Activated CD8-positive, alpha-beta memory T cell treated with anti-CD3 and anti-CD28 coated beads, Interleukin-2, amount 50 U/mL, for 24 hours (primary cell): ENCODE data around the gene IRF1.

Source experiments
- DNase-seq: peaks from one replicate; pipeline ENCODE4 v3.0.0-alpha.2; 2020; ENCODE audit errors: extremely low read depth

Gene IRF1

DNA sequence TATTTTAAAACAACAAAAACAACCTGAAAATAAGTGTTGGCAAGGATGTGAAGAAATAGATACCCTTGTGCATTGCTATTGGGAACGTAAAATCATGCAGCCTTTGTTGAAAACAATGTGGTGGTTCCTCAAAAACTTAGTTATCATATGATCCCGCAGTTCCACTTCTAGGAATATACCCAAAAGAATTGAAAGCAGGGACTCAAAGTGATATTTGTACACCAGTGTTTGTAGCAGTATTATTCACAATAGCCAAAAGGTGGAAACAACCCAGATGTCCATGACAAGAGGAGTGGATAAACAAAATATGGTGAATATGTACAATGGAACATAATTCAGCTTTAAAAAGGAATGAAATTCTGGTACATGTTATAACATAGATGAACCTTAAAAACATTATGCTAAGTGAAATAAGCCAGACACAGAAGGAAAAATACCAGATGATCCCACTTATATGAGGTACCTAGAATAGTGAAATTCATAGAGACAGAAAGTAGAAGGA lies 29.0 kb downstream of the IRF1 start:
- DNase-seq = no peak

DNA sequence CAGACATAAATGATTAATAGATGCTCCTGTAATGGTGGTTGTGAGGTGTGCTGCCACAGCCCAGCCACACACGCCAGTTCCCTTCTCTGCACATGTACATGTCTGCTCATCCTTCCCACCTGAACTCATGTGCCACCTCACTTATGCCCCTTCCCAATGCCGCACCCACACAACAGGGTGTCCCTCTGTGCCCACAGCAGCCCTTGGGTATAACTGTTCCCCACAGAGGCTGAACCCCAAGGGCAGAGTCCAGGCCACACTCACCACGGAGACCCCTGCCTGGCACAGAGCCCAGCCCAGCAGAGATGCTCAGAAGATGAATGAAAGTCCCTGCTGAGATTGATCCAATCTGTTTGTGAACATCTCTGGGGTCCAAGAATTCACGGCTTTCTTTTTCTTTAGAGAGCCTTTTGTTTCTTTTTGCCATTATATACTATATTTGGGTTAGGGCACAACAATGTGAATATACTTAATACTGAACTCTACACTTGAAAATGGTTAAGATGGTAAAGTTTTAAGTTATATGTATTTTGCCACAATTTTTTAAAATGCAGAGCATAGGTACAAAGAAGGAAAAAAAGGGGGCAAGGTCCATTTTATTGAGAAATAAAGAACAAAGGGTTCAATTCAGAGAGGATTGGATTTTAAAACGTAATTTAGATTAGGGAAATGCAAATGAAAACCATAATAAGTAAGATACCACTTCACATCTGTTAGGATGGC lies 29.6 kb downstream of the IRF1 start:
- no peak for DNase-seq

- no peak for DNase-seq
These were observed 30.4 kb downstream of the IRF1 start for GRCh38 chr5:132459983-132460838.

GRCh38 chr5:132459031-132459982 lies 31.3 kb downstream of the IRF1 start:
- DNase-seq = no peak

- no peak for DNase-seq
These were observed 31.9 kb downstream of the IRF1 start for GRCh38 chr5:132458651-132459030.

GRCh38 chr5:132458226-132458560 lies 32.4 kb downstream of the IRF1 start:
- no peak for DNase-seq

- no peak for DNase-seq
These were observed 33.0 kb downstream of the IRF1 start for GRCh38 chr5:132457371-132458225.

DNA sequence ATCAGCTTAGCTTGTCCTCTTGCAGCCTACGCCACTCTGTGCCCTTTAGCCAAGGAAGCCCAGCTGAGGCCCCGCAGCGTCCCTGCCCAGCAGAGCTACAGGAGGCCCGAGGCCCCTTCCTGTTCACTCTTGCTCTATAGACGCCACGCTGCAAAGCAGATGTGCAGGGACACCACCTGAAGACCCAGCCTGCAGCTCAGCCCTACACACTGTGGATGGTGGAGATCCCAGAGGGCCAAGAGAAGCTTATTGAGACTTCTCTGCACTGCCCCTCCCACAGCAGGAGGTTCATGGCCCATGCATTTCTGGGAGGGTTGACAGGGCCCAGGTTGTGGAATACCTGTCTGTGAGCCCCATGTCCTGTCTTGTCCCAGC lies 33.6 kb downstream of the IRF1 start:
- no peak for DNase-seq

DNA sequence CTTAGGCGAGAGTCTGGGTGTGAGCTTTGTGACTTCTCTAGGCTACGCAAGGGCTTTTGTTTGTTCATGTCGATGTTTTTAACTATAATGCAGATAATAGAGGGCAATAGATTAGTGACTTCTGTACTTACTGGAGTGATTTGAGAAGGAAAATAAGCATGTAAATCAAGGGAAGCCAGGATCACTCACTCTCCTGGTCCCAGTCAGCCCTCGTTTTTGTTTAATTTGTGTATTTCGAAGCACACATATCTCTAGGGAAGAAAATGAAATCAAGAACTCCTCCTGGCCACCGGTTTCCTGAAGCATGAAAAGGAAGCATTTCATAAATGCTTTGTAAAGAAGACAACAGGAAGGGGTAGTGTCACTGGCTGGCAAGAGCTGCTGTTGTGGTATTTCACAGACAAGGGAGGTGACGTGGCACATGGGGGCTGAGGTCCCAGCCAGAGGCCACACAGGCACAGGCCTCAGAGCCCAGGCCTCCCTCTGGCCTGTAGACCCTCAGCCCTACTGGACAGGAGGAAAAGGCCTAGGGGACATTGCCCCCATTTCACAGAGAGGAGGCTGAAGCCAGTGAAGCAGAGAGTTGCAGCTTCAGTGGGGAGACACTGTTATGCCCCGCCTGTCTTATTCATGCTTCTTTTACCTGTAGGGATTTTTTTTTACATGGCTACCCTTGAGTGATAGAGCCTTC lies 34.1 kb downstream of the IRF1 start:
- no peak for DNase-seq

DNA sequence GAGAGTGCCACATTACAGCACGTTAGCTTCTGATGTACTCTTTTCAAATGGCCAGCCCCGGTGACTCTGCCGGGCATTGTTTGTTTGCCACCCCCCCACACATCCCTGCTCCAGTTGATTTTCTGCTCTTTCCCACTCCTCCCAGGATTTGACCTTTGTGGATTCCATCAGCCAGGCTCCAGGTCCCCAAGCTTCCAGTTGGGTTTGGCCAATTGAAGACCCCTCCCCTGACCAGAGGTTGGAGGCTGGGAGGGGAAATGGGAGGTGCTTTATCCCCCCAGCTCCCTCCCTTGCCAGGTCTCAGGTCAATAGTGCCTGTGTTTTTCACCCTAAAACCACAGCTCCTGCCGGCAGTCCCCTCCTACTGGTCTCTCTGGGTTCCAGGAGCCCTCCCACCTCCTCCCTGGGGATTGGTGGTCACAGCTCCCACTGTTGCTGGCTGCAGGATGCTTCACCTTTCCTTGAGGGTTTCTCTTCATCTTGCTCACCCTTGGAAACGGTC lies 34.9 kb downstream of the IRF1 start:
- DNase-seq = no peak

GRCh38 chr5:132454361-132454760 lies 36.2 kb downstream of the IRF1 start:
- no peak for DNase-seq

DNA sequence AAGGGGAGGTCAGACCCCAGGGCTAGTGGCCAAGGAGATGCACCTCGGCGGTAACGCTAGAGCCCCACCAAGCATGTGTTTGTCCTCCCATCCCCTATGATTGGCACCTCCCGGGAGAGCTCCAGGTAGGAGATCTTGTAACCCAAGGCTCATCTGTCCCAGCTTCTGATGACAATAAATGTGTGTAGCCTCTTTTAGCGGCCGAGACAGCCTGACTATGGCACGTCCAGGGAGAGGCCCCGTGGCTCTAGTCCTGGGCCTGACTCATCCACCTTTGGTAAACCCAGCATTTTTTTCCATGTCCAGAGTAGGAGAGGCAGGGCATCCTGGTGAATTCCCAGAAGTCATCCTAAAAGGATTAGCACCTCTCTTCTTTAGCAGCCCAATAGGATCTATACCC lies 39.2 kb downstream of the IRF1 start:
- DNase-seq = no peak

GRCh38 chr5:132449060-132449459 lies 41.5 kb downstream of the IRF1 start:
- DNase-seq = no peak

DNA sequence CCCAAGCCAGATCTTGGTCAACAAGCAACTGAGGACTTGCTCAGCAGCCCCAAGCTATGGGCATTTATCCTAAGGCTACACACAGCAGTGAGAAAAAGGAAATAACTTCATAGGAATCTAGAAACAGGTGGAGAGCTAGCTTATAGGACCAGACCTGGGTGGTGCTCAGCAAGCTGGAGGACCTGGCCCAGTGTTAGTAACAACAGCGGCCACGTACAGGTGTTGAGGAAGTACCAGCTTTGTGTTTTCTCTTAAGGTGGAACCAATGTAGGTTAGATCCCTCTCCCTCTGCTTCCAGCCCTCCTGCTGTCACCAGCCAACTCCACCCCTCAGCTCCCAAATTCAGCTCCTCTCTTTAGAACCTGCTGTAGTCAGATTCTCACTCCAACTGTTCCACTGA lies 43.4 kb downstream of the IRF1 start:
- DNase-seq = no peak

DNA sequence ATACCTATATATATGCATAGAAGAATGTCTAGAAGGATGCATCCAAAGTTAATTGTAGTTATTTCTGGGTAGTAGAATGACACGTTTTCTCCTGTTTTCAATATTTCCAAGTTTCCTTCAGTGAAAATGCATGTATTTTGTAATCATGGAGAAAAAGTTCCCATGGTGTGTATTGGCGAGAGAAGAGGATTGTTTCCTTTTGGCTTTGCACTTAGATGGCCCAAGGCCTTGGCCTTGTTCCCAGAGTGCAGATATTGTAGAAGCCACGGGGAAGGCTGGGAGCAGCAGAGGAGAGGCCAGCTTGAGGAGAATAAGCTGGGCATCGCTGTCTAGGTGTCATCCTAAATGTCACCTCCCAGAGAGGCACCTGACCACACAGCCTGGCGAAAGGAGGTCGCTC lies 44.0 kb downstream of the IRF1 start:
- no peak for DNase-seq

- DNase-seq = no peak
These were observed 44.6 kb downstream of the IRF1 start for GRCh38 chr5:132445930-132446329.

DNA sequence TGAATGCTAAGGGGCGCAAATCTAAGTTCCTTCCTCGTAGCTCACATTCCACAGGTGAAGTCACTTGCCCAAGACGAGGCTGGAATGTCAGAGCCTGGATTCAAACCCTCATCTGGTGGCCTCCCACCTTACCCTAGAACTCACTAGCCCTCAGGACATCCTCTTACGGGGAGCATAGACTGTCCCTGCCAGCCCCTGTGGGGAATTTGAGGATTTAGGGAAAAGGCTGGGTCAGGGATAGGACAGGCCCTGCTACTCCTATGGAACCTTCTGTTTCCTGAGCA lies 45.0 kb downstream of the IRF1 start:
- DNase-seq = no peak

DNA sequence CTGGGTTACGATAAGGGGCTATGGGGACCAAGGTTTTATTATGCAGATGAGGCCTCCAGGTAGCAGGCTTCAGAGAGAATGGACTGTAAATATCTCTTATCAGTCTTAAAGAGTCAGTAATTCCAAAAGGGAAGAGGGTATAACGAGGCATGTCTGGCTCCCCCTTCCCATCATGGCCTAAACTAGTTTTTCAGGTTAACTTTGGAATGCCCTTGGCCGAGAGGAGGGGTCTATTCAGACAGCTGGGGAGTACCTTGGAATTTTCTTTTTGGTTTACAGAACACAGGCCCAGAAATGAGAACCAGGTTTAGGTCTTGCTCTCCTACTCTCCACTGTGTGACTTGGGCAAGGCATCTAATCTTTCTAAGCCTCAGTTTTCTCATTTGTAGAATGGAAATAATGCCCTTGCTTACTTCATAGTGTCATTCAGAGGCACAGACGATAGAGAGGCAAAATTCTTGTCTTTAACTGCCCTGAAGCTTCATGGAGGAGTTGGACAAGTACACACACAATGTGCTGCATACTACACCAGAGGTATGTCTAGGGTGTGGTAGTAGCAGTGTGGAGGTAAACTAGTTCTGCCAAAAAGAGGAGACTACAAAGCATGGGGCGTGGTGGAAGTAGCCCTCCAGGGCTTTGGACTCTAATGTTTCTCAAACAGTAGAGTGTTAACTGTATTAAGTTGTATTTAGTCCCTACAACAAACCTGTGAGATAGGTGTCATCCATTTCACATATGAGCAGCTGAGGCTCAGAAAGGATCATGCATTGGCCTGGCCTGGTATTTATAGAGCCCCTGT lies 45.5 kb downstream of the IRF1 start:
- DNase-seq = no peak

DNA sequence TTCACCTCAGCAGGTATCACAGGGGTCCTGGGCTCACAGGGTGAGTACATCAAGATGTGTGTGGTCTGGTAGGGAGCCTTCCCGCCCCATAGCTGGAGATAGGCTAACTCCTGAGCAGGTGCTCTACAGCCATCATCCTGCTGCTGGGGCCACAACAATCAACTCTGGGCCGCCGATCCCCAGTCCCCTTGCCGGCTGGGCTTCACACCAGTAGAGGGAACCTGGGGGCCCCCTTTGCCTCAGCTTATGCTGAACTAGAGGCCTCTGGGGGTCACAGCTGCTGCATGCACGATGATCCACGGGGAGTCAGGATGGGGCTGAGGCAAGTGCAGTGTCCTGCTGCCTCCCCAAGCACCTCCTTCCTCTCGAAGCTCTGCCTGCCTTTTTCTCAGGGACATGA lies 46.5 kb downstream of the IRF1 start:
- no peak for DNase-seq
